HepG2 (cell line): ENCODE measurements around the gene CFAP92. TPM values are rescaled to one million over a fixed set of nuclear protein-coding genes. Genes with fewer than 3 reads are reported as not detected.
A peak's percentile ranks its signal among the peaks of the same experiment; 100 is the strongest.

Experiments
- ATAC-seq: fragments of 200-7000 bp; cut with Tn5 transposase; 3 replicates; pipeline ENCODE4 v1.9.1; 2020; ENCODE audit warnings: mild to moderate bottlenecking, moderate library complexity
- BruUV-seq: library from RNA; stranded (reverse); fragments of 400-500 nt; replicated peaks from 2 replicates; lab custom pipeline; 2021; lab: Mats Ljungman, UMichigan
- CTCF ChIA-PET: fragments of 300-600 bp; formaldehyde crosslinking; extraction: SDS; loops from one replicate; lab custom pipeline; 2021; ENCODE audit warnings: low total read pairs, inconsistent platforms, low intra/inter-chr PET ratio; lab: Yijun Ruan, JAX
- POLR2A ChIA-PET: fragments of 350-600 bp; sonication (Branson Sonifier 250); formaldehyde crosslinking; loops from one replicate; lab custom pipeline; 2020; ENCODE audit warnings: antibody characterized with exemption, inconsistent platforms; lab: Yijun Ruan, JAX
- DNase-seq: peaks from one replicate; pipeline ENCODE4 v3.0.0-alpha.2; 2015; ENCODE audit warnings: low spot score
- FAIRE-seq: peaks from 3 replicates; lab custom pipeline; 2011; peaks lifted over from hg19 to GRCh38; lab: Jason Lieb, UNC
- H2AFZ ChIP-seq: one replicate; pipeline ENCODE4 v1.6.1; 2011; ENCODE audit warnings: low read length, inconsistent platforms
- H3K27ac ChIP-seq: fragments of 300-600 bp; 3 replicates; pipeline ENCODE4 v1.8.0; 2011; ENCODE audit warnings: mixed run types, mild to moderate bottlenecking, mixed read lengths, low read length, inconsistent platforms; ENCODE audit not compliant: insufficient read depth; ENCODE audit errors: extremely low read length
- H3K27me3 ChIP-seq, 2 experiments: fragments of 200-600 bp in 1 of 2; 2 replicates in 1 of 2; 3 replicates in 1 of 2; pipeline versions ENCODE4 v1.6.0 to v1.8.0; 2011; ENCODE audit warnings: low read length in 2 of 2, mild to moderate bottlenecking in 2 of 2, moderate library complexity in 2 of 2, inconsistent platforms in 1 of 2; ENCODE audit not compliant: insufficient read depth in 2 of 2, control insufficient read depth in 1 of 2
- H3K36me3 ChIP-seq, 2 experiments: fragments of 200-600 bp in 1 of 2; replicated peaks in 1 of 2; 2 replicates in 1 of 2; 3 replicates in 1 of 2; pipeline versions ENCODE4 v1.5.1 to v1.8.0; 2011; ENCODE audit warnings: low read length in 2 of 2, inconsistent platforms in 1 of 2; ENCODE audit not compliant: insufficient read depth in 2 of 2, control insufficient read depth in 1 of 2
- H3K4me1 ChIP-seq: 2 replicates; pipeline ENCODE4 v1.5.1; 2012; ENCODE audit warnings: low read length, inconsistent platforms; ENCODE audit not compliant: insufficient read depth
- H3K4me2 ChIP-seq: 2 replicates; pipeline ENCODE4 v1.6.0; 2011; ENCODE audit warnings: low read depth, low read length, inconsistent platforms
- H3K4me3 ChIP-seq, 3 experiments: fragments of 200-600 bp in 1 of 3; sonication (generic), shearing (Covaris generic) in 1 of 3; replicated peaks in 1 of 3; 2 replicates each; pipeline ENCODE4 v1.5.1; 2011 to 2016; ENCODE audit warnings: low read length in 3 of 3, inconsistent platforms in 2 of 3, low read depth in 2 of 3, mild to moderate bottlenecking in 2 of 3, control low read depth in 1 of 3, mixed read lengths in 1 of 3; ENCODE audit not compliant: insufficient read depth in 1 of 3
- H3K79me2 ChIP-seq: one replicate; pipeline ENCODE4 v1.6.1; 2011; ENCODE audit warnings: low read length, inconsistent platforms; ENCODE audit not compliant: insufficient read depth
- H3K9ac ChIP-seq: 2 replicates; pipeline ENCODE4 v1.6.0; 2011; ENCODE audit warnings: mild to moderate bottlenecking, low read depth, low read length, inconsistent platforms; ENCODE audit not compliant: insufficient read depth
- H3K9me3 ChIP-seq: 2 replicates; pipeline ENCODE4 v1.5.1; 2012; ENCODE audit warnings: mild to moderate bottlenecking, low read length
- H4K20me1 ChIP-seq: 2 replicates; pipeline ENCODE4 v1.6.0; 2011; ENCODE audit warnings: inconsistent platforms, mild to moderate bottlenecking, low read length, moderate library complexity; ENCODE audit not compliant: insufficient read depth
- CBX2 ChIP-seq, 2 experiments: fragments of 200-600 bp in 1 of 2; sonication (generic); formaldehyde crosslinking in 1 of 2; IDR thresholded peaks; 2 replicates each; pipeline versions ENCODE4 v1.7.0 to v1.8.1; 2018 to 2022; ENCODE audit warnings: low read depth in 2 of 2, low read length in 1 of 2, mild to moderate bottlenecking in 1 of 2, missing genetic modification reagents in 1 of 2
- NFKBIZ ChIP-seq: IDR thresholded peaks from 2 replicates; pipeline ENCODE4 v1.6.1; 2018; ENCODE audit warnings: missing genetic modification reagents, missing compliant biosample characterization
- NFYB ChIP-seq: sonication (generic); formaldehyde crosslinking; IDR thresholded peaks from 2 replicates; pipeline ENCODE4 v1.4.0; 2020; ENCODE audit warnings: missing genetic modification reagents
- SMARCE1 ChIP-seq: fragments of 450-650 bp; IDR thresholded peaks from 2 replicates; pipeline ENCODE4 v1.6.1; 2017; ENCODE audit warnings: borderline replicate concordance
- ZNF484 ChIP-seq: sonication (generic); formaldehyde crosslinking; IDR thresholded peaks from 2 replicates; pipeline ENCODE4 v1.5.1; 2020; ENCODE audit warnings: mild to moderate bottlenecking, low read depth, missing genetic modification reagents, borderline replicate concordance
- WGBS: methylation state at CpG from one replicate; pipeline ENCODE4 v1.1.6; 2017; ENCODE audit warnings: low lambda C conversion rate; 5-methylcytosine and 5-hydroxymethylcytosine counted together
- in situ Hi-C: cut with HindIII; loops from 2 replicates; pipeline ENCODE4 v1.10.0; 2017; ENCODE audit warnings: low pct_unique_long_range_greater_than_20kb; ENCODE audit not compliant: extremely low pct_ligation_motif_present
- intact Hi-C: fragments of 100-400 bp; cut with micrococcal nuclease; formaldehyde crosslinking; loops from one replicate; pipeline ENCODE4 v1.10.0; 2022; ENCODE audit not compliant: unreplicated experiment
- polyA plus RNA-seq, 8 experiments: library from polyadenylated mRNA; depleted of rRNA in 3 of 8; stranded (reverse) in 7 of 8; unstranded in 1 of 8; fragments of >200 nt; fragmentation: Illumina TruSeq in 4 of 8; extraction: Trizol in 4 of 8; gene quantifications; 2 replicates each; pipeline versions ENCODE4 v1.2.1 to v1.2.3, GENCODE V29; 2011 to 2016; ENCODE audit warnings: low read depth in 4 of 8, missing spikeins in 1 of 8, mixed read lengths in 1 of 8; ENCODE audit not compliant: insufficient read depth in 1 of 8
- total RNA-seq, 5 experiments: library from RNA; depleted of rRNA; stranded (reverse); fragments of >200 nt; fragmentation: Illumina TruSeq; extraction: Trizol; gene quantifications; 2 replicates each; pipeline ENCODE4 v1.2.3, GENCODE V29; 2016; ENCODE audit warnings: low read depth in 1 of 5
- TF ChIP-seq, protein P1 (sequence below): sonication (generic); formaldehyde crosslinking; IDR thresholded peaks from 2 replicates; pipeline ENCODE4 v1.4.0; 2020; ENCODE audit warnings: missing genetic modification reagents

CFAP92 gene
- total and polyA plus RNA-seq, 2 of the 13 experiments (the other 11 are each of a cell fraction or from before 2014, with no cell fraction given) = 0.18 to 0.46 TPM

DNA sequence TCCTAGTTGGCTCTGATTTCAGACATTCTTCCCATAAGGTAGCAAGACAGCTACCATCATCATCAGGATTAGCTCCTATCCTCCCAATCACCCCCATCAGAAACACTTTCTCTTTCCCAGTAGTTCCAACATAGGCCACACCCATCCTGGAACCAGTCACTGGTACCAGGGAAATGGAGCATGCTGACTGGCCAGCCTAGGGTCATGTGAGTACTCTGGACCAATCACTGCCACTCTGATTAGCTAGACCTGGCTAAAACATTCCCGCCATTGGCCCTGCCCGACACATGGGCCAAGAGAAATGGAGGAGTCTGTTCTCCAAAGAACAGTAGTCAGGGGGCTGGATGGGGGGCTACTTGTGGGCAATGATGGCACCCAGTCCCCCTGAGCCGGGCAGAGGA lies 19.6 kb upstream of the CFAP92 start:
- TF ChIP-seq NFYB (CRISPR knock-in tag) (peak; percentile 15; the same call in 1 of the 2 replicates), ZNF484 (CRISPR knock-in tag) (no peak)
- H4K20me1 ChIP-seq = no peaks in the 10 kb centered on the region
- no peak overlapping the region for H2AFZ ChIP-seq
- H3K4me2 ChIP-seq = no peak overlapping the region
- no peak overlapping the region for H3K27ac ChIP-seq
- no peak for DNase-seq
- no TSS peak for BruUV-seq
- H3K9me3 ChIP-seq = no peaks in the 10 kb centered on the region
- WGBS = 72% methylated on average over 3 of the region's 3 CpGs
- no peak overlapping the region for H3K4me3 ChIP-seq
- H3K4me1 ChIP-seq = peaks cover 27% of the 10 kb centered on the region
- H3K27me3 ChIP-seq = peaks cover 6 to 50% of the 10 kb centered on the region in 2 experiments; a peak in 4 of 5 replicates
- FAIRE-seq = no peak
- in situ Hi-C loops = no loop called here
- ChIA-PET CTCF (no interaction called here), POLR2A (no interaction called here)
- no peak overlapping the region for H3K9ac ChIP-seq
- H3K79me2 ChIP-seq = no peaks in the 10 kb centered on the region
- no peaks in the 10 kb centered on the region for H3K36me3 ChIP-seq
- ATAC-seq = no peak
- intact Hi-C loops = no loop called here

DNA sequence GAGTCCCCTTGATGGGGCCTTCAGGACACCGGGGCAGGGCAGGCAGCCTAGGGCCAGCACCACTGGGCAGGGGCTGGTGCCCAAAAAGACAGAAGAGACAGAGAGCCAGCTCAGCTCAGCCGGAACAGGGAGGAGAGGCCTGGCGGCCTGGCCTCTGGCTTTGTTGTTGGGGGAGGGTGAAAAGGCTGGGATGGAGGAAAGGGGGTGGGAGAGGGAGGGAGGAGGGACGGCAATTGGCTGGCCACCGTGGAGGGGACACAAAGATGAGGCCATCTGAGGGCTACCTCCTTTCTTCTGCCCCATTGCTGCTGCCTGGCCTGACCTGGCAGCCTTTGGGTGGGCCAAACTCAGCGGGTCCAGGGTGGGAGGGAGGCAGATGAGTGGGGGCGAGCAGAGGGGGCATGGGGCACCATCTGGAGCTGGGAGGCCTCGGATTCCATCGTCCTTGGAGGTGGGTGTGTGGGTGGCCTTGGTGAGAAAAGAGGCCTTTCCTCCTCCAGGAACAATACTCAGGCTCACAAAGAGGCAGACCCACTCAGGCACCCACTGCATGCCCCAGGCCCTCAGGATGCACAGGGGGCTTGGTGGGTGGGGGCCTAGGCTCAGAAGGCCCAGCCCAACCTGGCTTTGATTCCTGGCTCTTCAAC lies 16.6 kb upstream of the CFAP92 start:
- POLR2A ChIA-PET = no interaction called here
- in situ Hi-C loops = no loop called here
- H3K36me3 ChIP-seq = no peaks in the 10 kb centered on the region
- peaks cover 4 to 57% of the 10 kb centered on the region in 2 experiments for H3K27me3 ChIP-seq
- no peaks in the 10 kb centered on the region for H4K20me1 ChIP-seq
- no peak overlapping the region for H2AFZ ChIP-seq
- no TSS peak for BruUV-seq
- DNase-seq = no peak
- no peak for ATAC-seq
- TF ChIP-seq CBX2 (IDR thresholded peaks at IDR 0.05; ENCODE audit: low read depth, low read length) = no peak
- no peak for TF ChIP-seq CBX2 (CRISPR knock-in tag; IDR thresholded peaks at IDR 0.05; ENCODE audit: low read depth)
- TF ChIP-seq SMARCE1 = no peak
- no peak for TF ChIP-seq NFKBIZ (CRISPR knock-in tag)
- TF ChIP-seq, protein P1, sequence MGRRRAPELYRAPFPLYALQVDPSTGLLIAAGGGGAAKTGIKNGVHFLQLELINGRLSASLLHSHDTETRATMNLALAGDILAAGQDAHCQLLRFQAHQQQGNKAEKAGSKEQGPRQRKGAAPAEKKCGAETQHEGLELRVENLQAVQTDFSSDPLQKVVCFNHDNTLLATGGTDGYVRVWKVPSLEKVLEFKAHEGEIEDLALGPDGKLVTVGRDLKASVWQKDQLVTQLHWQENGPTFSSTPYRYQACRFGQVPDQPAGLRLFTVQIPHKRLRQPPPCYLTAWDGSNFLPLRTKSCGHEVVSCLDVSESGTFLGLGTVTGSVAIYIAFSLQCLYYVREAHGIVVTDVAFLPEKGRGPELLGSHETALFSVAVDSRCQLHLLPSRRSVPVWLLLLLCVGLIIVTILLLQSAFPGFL (CRISPR knock-in tag) = no peak
- no peak overlapping the region for H3K4me2 ChIP-seq
- no peak overlapping the region for H3K27ac ChIP-seq
- 11% methylated on average over 8 of the region's 9 CpGs for WGBS
- H3K79me2 ChIP-seq = no peaks in the 10 kb centered on the region
- H3K9ac ChIP-seq = no peak overlapping the region
- no peak for FAIRE-seq
- no peaks in the 10 kb centered on the region for H3K9me3 ChIP-seq
- CTCF ChIA-PET = no interaction called here
- peaks cover 26% of the 10 kb centered on the region for H3K4me1 ChIP-seq
- intact Hi-C loops = no loop called here
- no peak overlapping the region for H3K4me3 ChIP-seq
